Smooth muscle cell (in vitro differentiated cells): ENCODE measurements around the gene PDPK1. TPM values are rescaled to one million over a fixed set of nuclear protein-coding genes. Genes with fewer than 3 reads are reported as not detected.

Source experiments
- DNase-seq: peaks from one replicate; lab custom pipeline; 2025; ENCODE audit not compliant: unreplicated experiment; lab: John Stamatoyannopoulos, UW
- H2AFZ ChIP-seq: fragments of 200-600 bp; sonication (generic); 2 replicates; pipeline ENCODE4 v1.6.0; 2016; ENCODE audit warnings: antibody characterized with exemption, low read depth, mild to moderate bottlenecking
- H3F3A ChIP-seq: fragments of 200-600 bp; sonication (generic); 2 replicates; pipeline ENCODE4 v1.6.0; 2017; ENCODE audit warnings: antibody characterized with exemption, low read depth
- H3K27ac ChIP-seq: fragments of 200-600 bp; sonication (generic); 2 replicates; pipeline ENCODE4 v1.5.1; 2016; ENCODE audit warnings: low read depth, mild to moderate bottlenecking
- H3K27me3 ChIP-seq: fragments of 200-600 bp; sonication (generic); 2 replicates; pipeline ENCODE4 v1.6.1; 2016; ENCODE audit warnings: low read depth, mild to moderate bottlenecking
- H3K36me3 ChIP-seq: fragments of 200-600 bp; sonication (generic); 2 replicates; pipeline ENCODE4 v1.5.1; 2016; ENCODE audit warnings: low read depth
- H3K4me1 ChIP-seq: fragments of 200-600 bp; sonication (generic); 2 replicates; pipeline ENCODE4 v1.5.1; 2016; ENCODE audit warnings: low read depth
- H3K4me2 ChIP-seq: fragments of 200-600 bp; sonication (generic); 2 replicates; pipeline ENCODE4 v1.6.0; 2016; ENCODE audit warnings: mild to moderate bottlenecking
- H3K4me3 ChIP-seq: fragments of 200-600 bp; sonication (generic); 2 replicates; pipeline ENCODE4 v1.5.1; 2016; ENCODE audit warnings: mild to moderate bottlenecking
- H3K79me2 ChIP-seq: fragments of 200-600 bp; sonication (generic); 2 replicates; pipeline ENCODE4 v1.6.0; 2016; ENCODE audit warnings: low read depth, mild to moderate bottlenecking
- H3K9ac ChIP-seq: fragments of 200-600 bp; sonication (generic); 2 replicates; pipeline ENCODE4 v1.6.0; 2016; ENCODE audit warnings: low read depth
- H3K9me3 ChIP-seq: fragments of 200-600 bp; sonication (generic); replicated peaks from 2 replicates; pipeline ENCODE4 v1.5.1; 2016; ENCODE audit warnings: low read depth
- H4K20me1 ChIP-seq: fragments of 200-600 bp; sonication (generic); 2 replicates; pipeline ENCODE4 v1.6.0; 2016; ENCODE audit warnings: low read depth
- CTCF ChIP-seq: fragments of 200-600 bp; sonication (generic); IDR thresholded peaks from 2 replicates; pipeline ENCODE4 v1.5.1; 2017; ENCODE audit warnings: borderline replicate concordance, mild to moderate bottlenecking, antibody characterized with exemption; ENCODE audit not compliant: insufficient read depth, poor library complexity, severe bottlenecking
- WGBS: methylation state at CpG from one replicate; pipeline ENCODE4 v1.1.7; 2016; ENCODE audit warnings: low lambda C conversion rate; 5-methylcytosine and 5-hydroxymethylcytosine counted together
- polyA plus RNA-seq: library from polyadenylated mRNA; unstranded; fragments of >200 nt; fragmentation: Nextera tagmentation; extraction: Ambion mirVana; gene quantifications from 2 replicates; pipeline ENCODE4 v1.2.1, GENCODE V29; 2016
- total RNA-seq: library from RNA; depleted of rRNA; stranded (reverse); fragments of >200 nt; gene quantifications from 2 replicates; pipeline ENCODE4 v1.2.3, GENCODE V29; 2014

The PDPK1 gene
- total and polyA plus RNA-seq, 2 experiments from 2014 or later = 16.4 to 23.8 TPM

- H3K4me1 ChIP-seq = no peaks in the 10 kb centered on the region
- H3K4me3 ChIP-seq = no peak overlapping the region
- H3K9ac ChIP-seq = no peak overlapping the region
- no peaks in the 10 kb centered on the region for H3K27me3 ChIP-seq
- no peaks in the 10 kb centered on the region for H4K20me1 ChIP-seq
- no peak overlapping the region for H2AFZ ChIP-seq
- H3K9me3 ChIP-seq = no peaks in the 10 kb centered on the region
- H3K4me2 ChIP-seq = no peak overlapping the region
- H3K79me2 ChIP-seq = no peaks in the 10 kb centered on the region
- TF ChIP-seq CTCF = no peak
- H3K36me3 ChIP-seq = no peaks in the 10 kb centered on the region
- H3F3A ChIP-seq = no peaks in the 10 kb centered on the region
- no peak overlapping the region for H3K27ac ChIP-seq
- 98% methylated on average over 62 of the region's 62 CpGs for WGBS
- DNase-seq = no peak
These were observed 41.4 kb upstream of the PDPK1 start for GRCh38 chr16:2496223-2497115.

- H3K9ac ChIP-seq = no peak overlapping the region
- no peaks in the 10 kb centered on the region for H3F3A ChIP-seq
- H3K36me3 ChIP-seq = no peaks in the 10 kb centered on the region
- no peak for TF ChIP-seq CTCF
- no peak for DNase-seq
- no peaks in the 10 kb centered on the region for H3K9me3 ChIP-seq
- H3K4me2 ChIP-seq = no peak overlapping the region
- no peaks in the 10 kb centered on the region for H4K20me1 ChIP-seq
- H3K79me2 ChIP-seq = no peaks in the 10 kb centered on the region
- H3K4me1 ChIP-seq = no peaks in the 10 kb centered on the region
- H2AFZ ChIP-seq = no peak overlapping the region
- no peak overlapping the region for H3K27ac ChIP-seq
- H3K27me3 ChIP-seq = no peaks in the 10 kb centered on the region
- H3K4me3 ChIP-seq = no peak overlapping the region
- 92% methylated on average over 21 of the region's 21 CpGs for WGBS
These were observed 40.6 kb upstream of the PDPK1 start for GRCh38 chr16:2497116-2497630.

GRCh38 chr16:2497695-2498484 lies 39.9 kb upstream of the PDPK1 start:
- Histone ChIP-seq H3K79me2 (no peaks in the 10 kb centered on the region), H3K4me1 (no peaks in the 10 kb centered on the region), H3K27ac (no peak overlapping the region), H3F3A (no peaks in the 10 kb centered on the region), H3K4me3 (no peak overlapping the region), H2AFZ (no peak overlapping the region), H3K9ac (no peak overlapping the region), H3K4me2 (no peak overlapping the region), H3K9me3 (no peaks in the 10 kb centered on the region), H3K36me3 (no peaks in the 10 kb centered on the region), H3K27me3 (no peaks in the 10 kb centered on the region), H4K20me1 (no peaks in the 10 kb centered on the region)
- WGBS = 97% methylated on average over 26 of the region's 26 CpGs
- no peak for DNase-seq
- TF ChIP-seq CTCF = no peak
